ENCODE data around the gene CLSTN2. TPM values are rescaled to one million over a fixed set of nuclear protein-coding genes. Genes with fewer than 3 reads are reported as not detected.

The CLSTN2 gene
- total and polyA plus RNA-seq, 2 experiments from 2014 or later = 3.5 to 7.0 TPM

DNA sequence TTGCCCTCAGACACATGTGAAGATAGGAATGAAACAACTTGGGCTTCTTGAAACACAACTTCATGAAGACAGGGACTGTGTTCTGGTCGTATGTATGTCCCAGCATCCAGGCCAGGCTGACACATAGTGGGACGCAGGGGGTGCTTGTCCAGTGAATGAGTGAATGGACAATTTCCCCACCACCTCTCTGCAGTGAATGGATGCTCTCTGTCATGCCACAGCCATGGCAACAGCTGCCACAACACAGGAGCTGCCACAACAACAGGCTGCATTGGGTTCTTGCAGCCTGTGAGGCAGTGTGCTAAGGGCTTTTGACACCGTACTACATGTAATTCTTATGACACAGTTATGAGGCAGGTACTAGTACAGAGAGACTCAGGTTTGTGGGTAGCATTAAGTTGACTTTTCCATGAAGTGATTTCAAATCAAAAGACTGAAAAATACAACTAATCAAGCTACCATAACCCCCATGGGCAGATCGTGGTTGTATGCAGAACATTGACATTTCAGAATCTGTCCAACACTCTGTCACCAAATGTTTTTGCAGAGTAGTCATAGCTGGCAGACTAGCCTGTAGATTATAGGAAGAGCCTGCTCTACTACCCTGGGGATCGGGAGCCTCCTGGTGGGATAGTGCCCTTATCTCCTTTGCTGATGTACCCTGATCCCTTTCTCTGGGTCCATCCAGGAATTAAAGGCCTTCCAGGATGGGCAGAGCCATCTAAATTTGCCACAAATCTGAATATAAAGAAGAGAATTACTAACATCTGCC lies 40.8 kb downstream of the CLSTN2 start:
- DNase-seq (ENCODE audit: low read depth in 1 of 2, low spot score in 1 of 2) = no peak
- Histone ChIP-seq H3K27me3 (no peaks in the 10 kb centered on the region), H3K36me3 (no peaks in the 10 kb centered on the region), H3K9me3 (ENCODE audit: low read depth) (no peaks in the 10 kb centered on the region), H3K27ac (no peak overlapping the region), H3K4me3 (no peak overlapping the region), H3K4me1 (ENCODE audit: low read depth) (no peaks in the 10 kb centered on the region)
- no peak for TF ChIP-seq CTCF (IDR thresholded peaks at IDR 0.05; ENCODE audit: low read depth, low read length)

DNA sequence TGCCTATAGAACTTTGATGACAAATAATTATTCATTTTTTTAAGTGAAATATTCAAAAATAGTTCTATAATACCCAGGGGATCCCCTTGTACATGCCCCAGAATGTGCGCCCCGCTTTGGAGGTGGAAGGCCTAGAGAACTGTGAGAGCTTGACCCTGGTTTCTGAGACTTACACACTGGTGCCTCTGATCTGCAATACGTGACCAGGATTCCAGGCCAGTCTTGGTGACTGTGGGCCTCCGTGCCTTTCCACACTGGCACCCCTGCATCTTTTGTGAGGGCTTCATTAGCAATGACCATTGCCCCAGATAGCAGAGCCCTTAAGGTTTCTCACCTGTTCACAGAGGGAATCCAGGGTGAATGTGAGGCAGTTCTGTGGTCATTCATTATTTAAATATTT lies 44.0 kb downstream of the CLSTN2 start:
- Histone ChIP-seq H3K27me3 (peaks cover under 1% of the 10 kb centered on the region), H3K36me3 (no peaks in the 10 kb centered on the region), H3K27ac (no peak overlapping the region), H3K4me1 (ENCODE audit: low read depth) (no peaks in the 10 kb centered on the region), H3K9me3 (ENCODE audit: low read depth) (no peaks in the 10 kb centered on the region), H3K4me3 (no peak overlapping the region)
- TF ChIP-seq CTCF (IDR thresholded peaks at IDR 0.05; ENCODE audit: low read depth, low read length) = no peak
- no peak for DNase-seq (ENCODE audit: low read depth in 1 of 2, low spot score in 1 of 2)

DNA sequence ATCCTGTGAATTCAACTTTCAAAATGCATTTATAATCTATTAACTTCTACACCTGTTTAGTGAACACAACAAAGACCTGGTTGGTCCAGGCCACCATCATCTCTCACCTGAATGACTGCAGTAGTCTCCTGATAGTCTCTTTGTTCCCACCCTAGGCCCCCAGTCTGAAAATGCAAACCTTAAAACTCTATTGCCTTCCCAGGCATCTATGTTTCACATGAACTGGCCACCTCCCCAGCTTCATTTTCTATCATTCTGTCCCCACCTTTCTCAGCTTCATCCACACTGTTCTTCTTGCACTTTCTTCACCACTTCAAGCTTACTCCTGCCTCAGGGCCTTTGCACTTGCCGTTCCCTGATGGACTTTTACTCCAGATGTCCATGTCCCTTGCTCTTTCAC lies 45.0 kb downstream of the CLSTN2 start:
- TF ChIP-seq CTCF (IDR thresholded peaks at IDR 0.05; ENCODE audit: low read depth, low read length) = no peak
- no peaks in the 10 kb centered on the region for H3K4me1 ChIP-seq (ENCODE audit: low read depth)
- peaks cover 3% of the 10 kb centered on the region for H3K27me3 ChIP-seq
- H3K36me3 ChIP-seq = no peaks in the 10 kb centered on the region
- no peak overlapping the region for H3K27ac ChIP-seq
- no peaks in the 10 kb centered on the region for H3K9me3 ChIP-seq (ENCODE audit: low read depth)
- no peak for DNase-seq (ENCODE audit: low read depth in 1 of 2, low spot score in 1 of 2)
- H3K4me3 ChIP-seq = no peak overlapping the region

- no peak for TF ChIP-seq CTCF (IDR thresholded peaks at IDR 0.05; ENCODE audit: low read depth, low read length)
- peak; percentile 2 to 23 for DNase-seq (ENCODE audit: low read depth in 1 of 2, low spot score in 1 of 2)
- Histone ChIP-seq H3K9me3 (ENCODE audit: low read depth) (no peaks in the 10 kb centered on the region), H3K4me1 (ENCODE audit: low read depth) (no peaks in the 10 kb centered on the region), H3K36me3 (no peaks in the 10 kb centered on the region), H3K27me3 (peaks cover 3% of the 10 kb centered on the region), H3K4me3 (no peak overlapping the region), H3K27ac (no peak overlapping the region)
These were observed 47.4 kb downstream of the CLSTN2 start for GRCh38 chr3:139982404-139982803.

- Histone ChIP-seq H3K27ac (no peak overlapping the region), H3K27me3 (peaks cover 3% of the 10 kb centered on the region), H3K4me3 (no peak overlapping the region), H3K4me1 (ENCODE audit: low read depth) (no peaks in the 10 kb centered on the region), H3K36me3 (no peaks in the 10 kb centered on the region), H3K9me3 (ENCODE audit: low read depth) (no peaks in the 10 kb centered on the region)
- TF ChIP-seq CTCF (IDR thresholded peaks at IDR 0.05; ENCODE audit: low read depth, low read length) = no peak
- no peak for DNase-seq (ENCODE audit: low read depth in 1 of 2, low spot score in 1 of 2)
These were observed 50.6 kb downstream of the CLSTN2 start for GRCh38 chr3:139985576-139985975.

Data from cardiac muscle cell (in vitro differentiated cells and primary cell).